WTC11 (cell line): Measurements from ENCODE around the gene MYH11. TPM values are rescaled to one million over a fixed set of nuclear protein-coding genes. Genes with fewer than 3 reads are reported as not detected.

Experiments used
- ATAC-seq: fragments of 200-7000 bp; cut with Tn5 transposase; 2 replicates; pipeline ENCODE4 v1.10.0; 2021; ENCODE audit warnings: mild to moderate bottlenecking, moderate library complexity
- CTCF ChIA-PET: fragments of 300-600 bp; sonication (Branson Sonifier 250); formaldehyde crosslinking; loops from one replicate; lab custom pipeline; 2021; ENCODE audit warnings: antibody characterized with exemption; lab: Charles Lee
- POLR2A ChIA-PET: fragments of 350-600 bp; sonication (Branson Sonifier 250); formaldehyde crosslinking; loops from one replicate; lab custom pipeline; 2021; ENCODE audit warnings: antibody characterized with exemption; lab: Charles Lee
- DNase-seq: peaks from one replicate; pipeline ENCODE4 v3.0.0; 2021; ENCODE audit warnings: low spot score
- H3K27ac Mint-ChIP-seq: 2 replicates; pipeline ENCODE4 v1.8.0; 2021; ENCODE audit warnings: mixed read lengths
- H3K27me3 Mint-ChIP-seq: 2 replicates; pipeline ENCODE4 v1.8.0; 2021; ENCODE audit warnings: low read depth, mild to moderate bottlenecking, moderate library complexity, mixed read lengths
- H3K36me3 Mint-ChIP-seq: 2 replicates; pipeline ENCODE4 v1.8.0; 2021; ENCODE audit warnings: mixed read lengths
- H3K4me1 Mint-ChIP-seq: 2 replicates; pipeline ENCODE4 v1.8.0; 2022; ENCODE audit warnings: mixed read lengths
- H3K4me3 Mint-ChIP-seq: 2 replicates; pipeline ENCODE4 v1.8.0; 2021; ENCODE audit warnings: mild to moderate bottlenecking, moderate library complexity, mixed read lengths
- H3K9me3 Mint-ChIP-seq: 2 replicates; pipeline ENCODE4 v1.8.0; 2021; ENCODE audit warnings: mixed read lengths
- AFF4 ChIP-seq: sonication (generic); formaldehyde crosslinking; IDR thresholded peaks from 2 replicates; pipeline ENCODE4 v1.8.1; 2023; ENCODE audit warnings: mild to moderate bottlenecking, missing genetic modification reagents, borderline replicate concordance
- AR ChIP-seq: fragments of 250-450 bp; sonication (Bioruptor Pico); IDR thresholded peaks from 2 replicates; pipeline ENCODE4 v1.9.0; 2021; ENCODE audit warnings: mild to moderate bottlenecking
- ERG ChIP-seq: fragments of 250-450 bp; sonication (Bioruptor Pico); IDR thresholded peaks from 2 replicates; pipeline ENCODE4 v1.8.0; 2021; ENCODE audit warnings: mild to moderate bottlenecking
- ETV6 ChIP-seq: sonication (generic); formaldehyde crosslinking; IDR thresholded peaks from 2 replicates; pipeline ENCODE4 v1.8.1; 2022; ENCODE audit warnings: mild to moderate bottlenecking, missing genetic modification reagents
- HMGXB4 ChIP-seq: sonication (generic); formaldehyde crosslinking; IDR thresholded peaks from 2 replicates; pipeline ENCODE4 v1.8.1; 2023; ENCODE audit warnings: mild to moderate bottlenecking, moderate library complexity, missing genetic modification reagents
- IRF1 ChIP-seq: sonication (generic); formaldehyde crosslinking; IDR thresholded peaks from 2 replicates; pipeline ENCODE4 v1.8.0; 2023; ENCODE audit warnings: missing genetic modification reagents
- MYBL2 ChIP-seq: sonication (generic); formaldehyde crosslinking; IDR thresholded peaks from 2 replicates; pipeline ENCODE4 v1.8.1; 2023; ENCODE audit warnings: mild to moderate bottlenecking, moderate library complexity, missing genetic modification reagents
- PRDM15 ChIP-seq: sonication (generic); formaldehyde crosslinking; IDR thresholded peaks from 2 replicates; pipeline ENCODE4 v1.8.0; 2022; ENCODE audit warnings: missing genetic modification reagents
- STAT6 ChIP-seq: sonication (generic); formaldehyde crosslinking; conservative IDR thresholded peaks from 2 replicates; pipeline ENCODE4 v1.8.1; 2023; ENCODE audit warnings: mild to moderate bottlenecking, low read depth, missing genetic modification reagents, moderate library complexity
- TEAD4 ChIP-seq: sonication (generic); formaldehyde crosslinking; IDR thresholded peaks from 2 replicates; pipeline ENCODE4 v1.8.0; 2022; ENCODE audit warnings: mild to moderate bottlenecking, missing genetic modification reagents
- USF2 ChIP-seq: sonication (generic); formaldehyde crosslinking; IDR thresholded peaks from 2 replicates; pipeline ENCODE4 v1.8.1; 2023; ENCODE audit warnings: mild to moderate bottlenecking, missing genetic modification reagents, moderate library complexity
- ZBTB21 ChIP-seq: sonication (generic); formaldehyde crosslinking; IDR thresholded peaks from 2 replicates; pipeline ENCODE4 v1.8.1; 2023; ENCODE audit warnings: mild to moderate bottlenecking, missing genetic modification reagents, borderline replicate concordance
- ZBTB43 ChIP-seq: sonication (generic); formaldehyde crosslinking; IDR thresholded peaks from 2 replicates; pipeline ENCODE4 v1.8.1; 2023; ENCODE audit warnings: mild to moderate bottlenecking, missing genetic modification reagents
- ZNF219 ChIP-seq: sonication (generic); formaldehyde crosslinking; IDR thresholded peaks from 2 replicates; pipeline ENCODE4 v1.8.0; 2023; ENCODE audit warnings: missing genetic modification reagents, mild to moderate bottlenecking, borderline replicate concordance
- ZNF232 ChIP-seq: sonication (generic); formaldehyde crosslinking; IDR thresholded peaks from 2 replicates; pipeline ENCODE4 v1.8.0; 2022; ENCODE audit warnings: mild to moderate bottlenecking, missing genetic modification reagents
- ZNF671 ChIP-seq: fragments of 250-450 bp; sonication (Bioruptor Pico); IDR thresholded peaks from 2 replicates; pipeline ENCODE4 v1.8.0; 2021; ENCODE audit warnings: mild to moderate bottlenecking
- total RNA-seq: library from RNA; stranded (reverse); gene quantifications from 3 replicates; pipeline ENCODE4 v1.2.3, GENCODE V29; 2021

Gene MYH11
- total RNA-seq, 1 experiment from 2014 or later: 0.74 TPM

- ATAC-seq (no peak), DNase-seq (no peak)
- Mint-ChIP-seq H3K27ac (no peak overlapping the region), H3K4me3 (no peak overlapping the region), H3K27me3 (no peaks in the 10 kb centered on the region), H3K9me3 (no peaks in the 10 kb centered on the region), H3K36me3 (no peaks in the 10 kb centered on the region), H3K4me1 (no peaks in the 10 kb centered on the region)
- POLR2A ChIA-PET: no interaction called here
- CTCF ChIA-PET: interaction anchor here (0.8 to 2.6 kb wide), 2 partner anchors 15 to 51 kb away, joined by 3 to 7 read pairs; no protein-coding TSS in a partner anchor
- no peak for TF ChIP-seq ZNF671 (CRISPR knock-in tag)
- no peak for TF ChIP-seq AR
- TF ChIP-seq USF2 (CRISPR knock-in tag): no peak
- TF ChIP-seq ZNF232: no peak
- no peak for TF ChIP-seq IRF1
- TF ChIP-seq ERG: no peak
- no peak for TF ChIP-seq STAT6
- TF ChIP-seq PRDM15 (CRISPR knock-in tag): no peak
- TF ChIP-seq ZNF219: no peak
- TF ChIP-seq ZBTB43 (CRISPR knock-in tag): no peak
- no peak for TF ChIP-seq AFF4 (CRISPR knock-in tag)
- TF ChIP-seq ETV6 (CRISPR knock-in tag): no peak
- TF ChIP-seq ZBTB21: no peak
- TF ChIP-seq MYBL2 (CRISPR knock-in tag): no peak
- no peak for TF ChIP-seq HMGXB4 (CRISPR knock-in tag)
- TF ChIP-seq TEAD4 (CRISPR knock-in tag): no peak
These were observed 86.3 kb downstream of the MYH11 start for GRCh38 chr16:15770512-15770911.
